Renal cortical epithelial cell (primary cell): ENCODE results near the gene SMYD3. TPM values are rescaled to one million over a fixed set of nuclear protein-coding genes. Genes with fewer than 3 reads are reported as not detected.

ENCODE experiments used
- DNase-seq: peaks from one replicate; pipeline ENCODE4 v3.0.0-alpha.2; 2011; ENCODE audit warnings: low read depth
- total RNA-seq: library from RNA; depleted of rRNA; stranded (reverse); fragments of >200 nt; gene quantifications from 2 replicates; pipeline ENCODE4 v1.2.3, GENCODE V29; 2014

The SMYD3 gene
- total RNA-seq, 1 donor from 2014 or later = 29.5 TPM

DNA sequence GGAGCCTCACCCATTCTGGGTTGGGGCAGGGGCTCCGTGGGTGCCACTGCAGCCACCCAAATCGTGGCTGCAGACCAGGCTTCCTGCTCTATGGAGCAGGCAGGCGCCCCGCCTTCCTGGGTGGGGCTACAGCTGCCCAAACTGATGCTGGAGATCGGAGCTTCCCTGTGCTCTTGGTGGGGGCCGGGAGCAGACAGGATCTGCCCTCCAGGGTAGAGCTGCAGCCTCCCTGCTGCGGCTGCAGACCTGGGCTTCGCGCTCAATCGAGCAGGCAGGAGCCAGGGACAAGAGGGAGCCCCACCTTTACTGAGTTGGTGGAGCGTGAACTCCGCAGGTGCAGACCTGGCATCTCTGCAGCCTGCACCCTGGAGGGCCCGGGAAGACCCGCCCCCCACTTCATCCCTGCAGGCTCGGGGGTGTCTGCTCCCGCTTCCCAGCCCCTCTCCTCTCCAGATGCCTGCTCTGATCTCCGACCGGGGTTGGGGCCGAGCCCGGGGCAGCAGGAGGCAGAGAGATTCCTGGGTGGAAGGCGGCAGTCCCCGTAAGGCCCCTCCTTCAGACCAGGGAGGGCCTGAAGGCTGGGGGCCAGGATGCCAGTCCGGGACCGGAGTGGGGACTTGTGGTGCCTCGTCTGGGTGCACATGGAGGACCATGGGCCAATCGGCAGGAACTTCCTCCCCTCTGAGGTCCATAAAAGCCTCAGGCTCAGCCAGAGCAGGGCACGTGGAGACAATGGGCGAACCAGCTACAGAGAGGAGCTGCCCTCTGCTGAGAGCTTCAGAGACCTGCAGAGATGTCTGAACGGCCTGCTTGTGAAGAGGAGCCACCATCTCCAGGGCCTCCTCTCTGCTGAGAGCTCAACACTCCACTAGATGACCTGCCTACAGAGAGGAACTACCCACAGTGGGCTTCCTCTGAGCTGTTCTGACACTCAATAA, 359.3 kb downstream of the SMYD3 start:
- no peak for DNase-seq

DNA sequence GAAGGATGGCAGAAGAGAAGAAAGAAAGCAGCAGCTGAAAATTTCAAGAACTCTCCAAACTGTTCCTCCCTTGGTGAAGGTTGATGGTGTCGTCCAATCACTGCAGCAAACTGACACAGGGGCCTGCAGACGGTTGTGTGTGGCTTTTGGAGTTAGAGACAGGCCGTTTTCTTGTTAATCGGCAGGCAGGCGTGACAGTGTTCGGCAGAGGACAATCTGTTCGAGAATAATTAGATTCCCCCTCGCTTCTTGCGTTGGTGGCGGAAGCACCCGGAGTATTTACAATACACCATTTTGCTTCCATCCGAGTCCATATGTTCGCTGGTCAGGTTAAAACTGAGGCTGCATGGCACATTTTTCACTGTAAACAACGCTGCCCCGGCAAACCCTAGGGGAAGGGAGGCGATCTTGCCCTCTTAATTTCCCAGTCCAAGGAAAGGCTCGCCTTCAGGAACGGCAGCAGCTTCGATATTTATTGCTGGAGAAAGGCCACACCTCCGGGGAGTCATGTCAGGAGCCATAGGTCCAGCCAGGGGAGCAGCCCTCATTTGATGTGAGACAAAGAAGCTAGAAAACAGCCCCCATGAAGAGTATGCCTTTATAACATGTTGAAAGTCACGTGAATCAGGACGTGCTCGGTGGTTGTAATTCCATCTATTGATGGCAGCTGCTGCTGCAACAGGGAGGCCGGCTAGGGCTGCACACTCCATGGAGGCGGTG, 360.1 kb downstream of the SMYD3 start:
- no peak for DNase-seq

DNA sequence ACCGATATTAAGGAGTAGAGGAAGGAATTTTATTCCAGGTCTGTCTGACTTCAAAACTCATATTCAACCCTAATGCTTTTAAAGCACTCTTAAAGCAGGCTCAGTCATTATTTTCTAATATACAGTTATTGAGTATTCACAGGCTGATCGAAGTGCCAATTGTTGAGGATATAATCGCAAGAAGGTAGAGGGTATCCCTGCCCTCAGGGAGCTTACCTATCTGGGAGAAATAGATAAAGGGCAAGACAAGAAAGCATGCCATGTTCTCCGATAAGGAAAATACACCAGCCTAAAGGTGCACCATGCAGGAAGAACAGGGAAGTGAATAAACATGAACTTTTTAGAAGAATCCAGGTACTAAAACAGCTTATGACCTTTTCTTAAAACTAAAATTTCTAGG, 361.2 kb downstream of the SMYD3 start:
- no peak for DNase-seq

DNA sequence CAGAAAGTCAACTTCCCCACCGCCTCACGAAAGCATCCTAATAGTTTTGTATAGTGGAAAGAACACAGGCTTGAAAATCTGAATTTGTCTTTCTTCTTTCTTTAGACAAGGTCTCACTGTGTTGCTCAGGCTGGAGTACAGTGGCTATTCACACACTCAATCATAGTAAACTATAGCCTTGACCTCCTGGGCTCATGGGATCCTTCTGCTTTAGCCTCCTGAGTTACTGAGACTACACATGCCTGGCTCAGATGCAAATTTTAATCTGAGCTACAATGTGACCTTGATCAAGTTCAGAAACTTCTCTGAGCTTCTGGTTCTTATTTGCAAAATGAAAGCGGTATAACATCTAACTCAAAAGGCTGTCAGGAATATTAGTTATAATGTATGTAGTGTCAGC, 362.1 kb downstream of the SMYD3 start:
- DNase-seq = no peak

DNA sequence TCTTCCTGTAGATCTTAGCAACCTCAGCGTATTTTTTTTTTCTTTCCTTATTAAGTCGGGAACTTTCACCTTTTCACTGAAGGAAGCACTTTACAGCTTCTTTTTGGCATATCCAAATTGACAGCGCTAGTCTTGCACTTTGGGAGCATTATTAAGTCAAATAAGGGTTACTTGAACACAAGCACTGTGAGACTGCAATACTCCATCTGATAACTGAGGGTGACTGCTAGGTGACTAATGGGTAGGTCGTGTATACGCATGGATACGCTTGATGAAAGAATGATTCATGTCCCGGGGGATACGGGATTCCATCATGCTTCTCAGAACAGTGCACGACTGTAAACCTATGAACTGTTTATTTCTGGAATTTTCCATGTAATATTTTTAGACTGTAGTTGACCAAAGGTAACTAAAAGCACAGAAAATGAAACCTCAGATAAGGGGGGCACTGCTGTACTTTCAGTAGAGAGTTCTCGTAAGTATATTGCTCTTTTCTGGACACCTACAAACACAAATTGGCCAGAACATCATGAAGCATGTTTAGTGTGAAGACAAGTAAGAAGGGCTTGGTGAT, 364.7 kb downstream of the SMYD3 start:
- peak; percentile 95 for DNase-seq

DNA sequence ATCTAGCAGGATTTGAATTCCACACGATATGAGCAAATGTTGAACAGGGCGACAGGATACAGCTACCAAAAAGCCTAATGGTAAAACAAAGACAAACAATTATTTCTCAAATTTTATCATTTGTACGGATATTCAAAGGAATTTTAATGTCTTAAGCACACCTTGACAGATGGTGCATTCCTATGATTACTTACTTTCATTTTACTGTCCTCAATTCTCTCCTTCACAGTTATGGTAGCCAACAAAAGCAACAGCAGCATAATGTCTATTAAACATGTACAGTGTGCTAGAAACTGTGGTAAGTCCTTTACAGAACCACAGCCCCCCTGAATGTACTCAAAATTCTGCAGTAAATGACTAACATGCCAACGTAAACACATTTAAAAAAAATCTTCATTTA, 365.8 kb downstream of the SMYD3 start:
- no peak for DNase-seq

- DNase-seq = peak; percentile 90
Observed at GRCh38 chr1:246139745-246140182, 367.3 kb downstream of the SMYD3 start.

- DNase-seq = no peak
Observed at GRCh38 chr1:246138781-246139180, 368.3 kb downstream of the SMYD3 start.

DNA sequence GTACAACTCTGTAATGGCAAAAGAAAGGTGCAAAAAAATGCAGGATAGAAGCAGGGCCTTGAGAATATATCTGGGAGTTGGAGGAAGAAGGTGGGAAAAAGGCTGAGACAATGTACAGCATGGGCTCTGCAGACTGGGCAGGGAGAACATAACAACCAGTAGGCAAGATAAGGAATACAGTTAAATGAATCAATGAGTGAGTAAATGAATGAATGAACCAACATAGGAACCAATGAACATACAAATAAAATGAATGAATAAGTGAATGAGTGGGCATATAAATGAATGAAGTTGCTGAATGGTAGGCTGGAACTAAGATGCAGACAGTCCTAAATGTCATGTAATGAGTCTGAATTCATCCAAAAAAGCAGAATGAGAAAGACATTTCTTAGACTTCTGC, 370.6 kb downstream of the SMYD3 start:
- no peak for DNase-seq

DNA sequence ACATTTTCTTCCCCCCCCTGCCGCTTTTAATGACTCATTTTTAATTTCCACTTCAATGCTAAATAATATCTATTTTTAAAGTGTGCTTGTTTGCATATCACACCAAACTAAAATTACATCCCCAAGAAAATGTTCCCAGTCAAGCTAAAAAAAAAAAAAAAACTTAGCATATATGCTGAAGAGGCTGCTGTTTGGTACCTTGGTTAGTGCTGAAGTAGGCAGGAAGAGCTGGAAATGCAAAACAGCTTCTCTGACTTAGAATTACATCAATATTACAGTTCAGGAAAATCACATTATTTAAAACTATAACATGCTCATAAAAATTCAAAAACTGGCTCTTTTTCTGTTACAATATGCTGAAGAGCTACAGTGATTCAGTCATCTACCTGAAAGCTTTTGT, 372.3 kb downstream of the SMYD3 start:
- DNase-seq = no peak

DNA sequence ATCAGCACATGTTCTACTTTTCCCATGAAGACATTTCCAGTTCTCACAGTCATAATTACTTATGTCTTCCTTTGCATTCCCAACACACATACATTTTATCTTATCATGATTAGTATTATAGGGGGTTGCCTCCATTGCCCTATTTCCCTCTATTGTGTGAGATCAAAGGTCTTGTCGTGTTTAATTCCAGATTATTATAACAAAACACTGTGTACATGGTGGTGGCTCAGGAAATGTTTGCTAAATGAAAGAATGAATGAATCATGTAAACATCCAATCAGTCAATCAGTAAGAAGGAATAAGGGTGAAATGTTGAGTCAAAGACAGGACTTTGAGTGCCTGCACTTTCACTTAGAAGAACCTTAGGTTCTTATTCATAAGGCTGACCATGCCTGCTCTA, 376.0 kb downstream of the SMYD3 start:
- DNase-seq = no peak

DNA sequence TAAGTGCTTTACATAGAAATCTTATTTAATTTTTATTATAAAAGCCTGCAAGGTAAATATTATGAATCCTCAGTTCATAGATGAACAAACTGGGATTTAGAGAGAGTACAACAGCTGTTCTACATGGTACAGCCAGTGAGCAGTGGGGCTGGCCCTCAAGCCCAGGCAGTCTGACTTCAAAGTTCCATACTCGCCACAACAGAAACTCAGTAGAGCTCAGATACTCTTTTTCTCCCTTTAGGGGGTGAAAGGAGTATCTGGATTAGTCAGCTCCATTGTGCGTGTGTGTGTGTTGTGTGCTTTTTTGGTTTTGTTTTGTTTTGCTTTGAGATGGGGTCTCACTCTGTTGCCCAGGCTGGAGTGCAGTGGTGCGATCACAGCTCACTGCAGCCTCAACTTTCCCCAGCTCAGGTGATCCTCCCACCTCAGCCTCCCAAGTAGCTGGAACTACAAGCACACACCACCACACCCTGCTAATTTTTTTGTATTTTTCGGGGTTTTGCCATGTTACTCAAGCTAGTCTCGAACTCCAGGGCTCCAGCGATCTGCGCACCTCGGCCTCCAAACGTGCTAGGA, 378.5 kb downstream of the SMYD3 start:
- no peak for DNase-seq

DNA sequence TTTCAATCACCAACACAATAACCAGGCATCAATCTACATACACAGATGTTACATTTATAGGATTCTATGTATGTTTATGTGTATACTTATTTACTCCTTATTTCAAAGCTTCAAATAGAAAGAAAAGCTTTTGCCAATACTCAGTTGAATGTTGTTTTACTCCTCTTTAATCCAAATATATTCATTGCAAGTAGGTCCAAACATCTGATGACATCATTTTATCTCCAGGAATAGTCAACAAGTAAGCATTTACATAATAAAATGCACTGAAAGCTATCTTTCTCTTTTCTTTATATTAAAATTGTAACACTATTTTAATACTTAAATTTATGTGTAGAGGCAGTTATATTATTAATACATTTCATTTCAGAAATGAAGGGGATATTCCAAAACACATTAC, 380.5 kb downstream of the SMYD3 start:
- DNase-seq = no peak

DNA sequence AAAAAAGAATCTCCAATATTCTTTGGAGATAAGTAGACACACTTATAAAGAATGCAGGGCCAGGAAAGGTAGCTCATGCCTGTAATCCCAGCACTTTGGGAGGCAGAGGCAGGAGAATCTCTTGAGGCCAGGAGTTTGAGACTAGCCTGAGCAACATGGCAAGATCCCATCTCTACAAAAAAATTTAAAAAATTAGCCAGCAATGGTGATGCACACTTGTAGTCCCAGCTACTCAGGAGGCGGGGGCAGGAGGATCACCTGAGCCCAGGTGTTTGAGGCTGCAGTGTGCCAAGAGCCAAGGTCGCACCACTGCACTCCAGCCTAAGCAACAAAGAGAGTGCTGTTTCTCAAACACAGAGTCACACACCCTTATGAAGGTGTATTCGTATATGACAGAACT, 385.0 kb downstream of the SMYD3 start:
- no peak for DNase-seq

GRCh38 chr1:246121533-246121932, 385.5 kb downstream of the SMYD3 start:
- no peak for DNase-seq

- peak; percentile 69 for DNase-seq
Observed at GRCh38 chr1:246117066-246117791, 389.9 kb downstream of the SMYD3 start.

- DNase-seq = no peak
Observed at GRCh38 chr1:246114369-246114768, 392.7 kb downstream of the SMYD3 start.

- DNase-seq = no peak
Observed at GRCh38 chr1:246113555-246114095, 393.5 kb downstream of the SMYD3 start.

DNA sequence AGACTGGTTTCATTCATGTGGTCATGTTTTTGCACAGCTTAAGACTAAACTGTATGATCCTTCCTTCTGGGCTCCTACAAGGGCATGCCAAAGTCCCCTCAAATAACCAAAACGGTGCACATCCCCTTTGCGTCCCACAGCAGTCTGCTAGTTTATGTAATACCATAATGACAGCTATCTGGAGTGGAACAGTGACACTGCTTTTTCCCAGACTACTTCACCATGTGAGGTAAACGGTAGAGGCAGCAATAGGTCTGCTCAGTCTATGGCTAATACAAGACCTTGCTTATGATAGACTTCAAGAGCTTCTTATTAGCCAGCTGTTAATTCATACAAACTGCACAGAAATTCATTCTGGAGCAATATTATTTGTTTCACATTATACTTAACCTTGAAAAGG, 395.5 kb downstream of the SMYD3 start:
- DNase-seq = no peak

GRCh38 chr1:246110343-246111219, 396.5 kb downstream of the SMYD3 start:
- DNase-seq = no peak
